Tibial nerve (tissue), 4 donors: ENCODE results near the gene SYT7.

Experiments used
- CTCF ChIP-seq, 5 experiments: fragments of 200-600 bp in 3 of 5; fragments of 450-650 bp in 2 of 5; sonication (generic) in 3 of 5; IDR thresholded peaks; one replicate each; pipeline ENCODE4 v1.5.1; 2016 to 2019; ENCODE audit warnings: antibody characterized with exemption in 5 of 5, mild to moderate bottlenecking in 3 of 5, moderate library complexity in 2 of 5
- EP300 ChIP-seq, 2 donors: sonication (generic); formaldehyde crosslinking; IDR thresholded peaks; one replicate each; pipeline ENCODE4 v1.6.1; 2017; ENCODE audit warnings: antibody characterized with exemption in 2 of 2, mild to moderate bottlenecking in 1 of 2
- POLR2A ChIP-seq, 2 donors: fragments of 450-650 bp; IDR thresholded peaks; one replicate each; pipeline ENCODE4 v1.6.1; 2017; ENCODE audit warnings: antibody characterized with exemption in 2 of 2, mild to moderate bottlenecking in 2 of 2, moderate library complexity in 2 of 2

- TF ChIP-seq CTCF (IDR thresholded peaks at IDR 0.05) = no peak
- TF ChIP-seq POLR2A (IDR thresholded peaks at IDR 0.05) = no peak
- no peak for TF ChIP-seq EP300 (IDR thresholded peaks at IDR 0.05)
Observed at GRCh38 chr11:61580271-61580888, 496 bp downstream of the SYT7 start.
